Activated T-helper 1 cell treated with anti-CD3 and anti-CD28 coated beads, Interleukin-2, amount 50 U/mL, for 16 hours (primary cell): ENCODE results near the gene FCRLB.
"Not testable (repeated sequence)": the region's sequence is repeated elsewhere in the genome, so short reads cannot be mapped to it uniquely, and the experiment has no call there.

Experiments
- DNase-seq, 2 donors: peaks; one replicate each; pipeline ENCODE4 v3.0.0-alpha.2; 2020; ENCODE audit warnings: low read depth in 1 of 2, low spot score in 1 of 2

The FCRLB gene

GRCh38 chr1:161720956-161721737, at the start of gene FCRLB:
FCRLB (plus strand) TSS chr1:161721544; CDS start chr1:161722673, 1,129 bp downstream.
- no peak for DNase-seq

GRCh38 chr1:161673437-161673836, 47.9 kb upstream of the FCRLB start:
- DNase-seq = not testable (repeated sequence)

GRCh38 chr1:161674447-161674846, 46.9 kb upstream of the FCRLB start:
- not testable (repeated sequence) for DNase-seq

GRCh38 chr1:161674908-161675307, 46.4 kb upstream of the FCRLB start:
- not testable (repeated sequence) for DNase-seq

GRCh38 chr1:161676441-161676840, 44.9 kb upstream of the FCRLB start:
- no peak for DNase-seq

- no peak for DNase-seq
Observed at GRCh38 chr1:161676958-161677689, 44.2 kb upstream of the FCRLB start.

- no peak for DNase-seq
Observed at GRCh38 chr1:161678500-161678899, 42.8 kb upstream of the FCRLB start.

GRCh38 chr1:161681879-161682278, 39.5 kb upstream of the FCRLB start:
- no peak for DNase-seq

GRCh38 chr1:161688946-161689345, 32.4 kb upstream of the FCRLB start:
- no peak for DNase-seq

- DNase-seq = no peak
Observed at GRCh38 chr1:161691846-161692245, 29.5 kb upstream of the FCRLB start.

- DNase-seq = not testable (repeated sequence)
Observed at GRCh38 chr1:161693020-161693712, 28.2 kb upstream of the FCRLB start.

- not testable (repeated sequence) for DNase-seq
Observed at GRCh38 chr1:161698302-161698701, 23.0 kb upstream of the FCRLB start.

GRCh38 chr1:161702250-161702649, 19.1 kb upstream of the FCRLB start:
- no peak for DNase-seq

- no peak for DNase-seq
Observed at GRCh38 chr1:161705537-161705936, 15.8 kb upstream of the FCRLB start.

GRCh38 chr1:161706113-161706481, 15.2 kb upstream of the FCRLB start:
- no peak for DNase-seq

- no peak for DNase-seq
Observed at GRCh38 chr1:161706482-161707347, 14.6 kb upstream of the FCRLB start, which contains the start of gene FCRLA. FCRLA (plus strand) TSS chr1:161707229; CDS start chr1:161707265, 36 bp downstream.

- DNase-seq = no peak
Observed at GRCh38 chr1:161707503-161707902, 13.8 kb upstream of the FCRLB start.

GRCh38 chr1:161709373-161709772, 12.0 kb upstream of the FCRLB start:
- no peak for DNase-seq

GRCh38 chr1:161710560-161710959, 10.8 kb upstream of the FCRLB start:
- DNase-seq = no peak

GRCh38 chr1:161718559-161719324, 2.6 kb upstream of the FCRLB start:
- DNase-seq = no peak
